Cardiac fibroblast (primary cell): ENCODE measurements around the gene TYK2.
"Not testable (repeated sequence)": the region's sequence is repeated elsewhere in the genome, so short reads cannot be mapped to it uniquely, and the experiment has no call there.

Experiments
- DNase-seq, 2 donors: peaks; one replicate each; pipeline versions ENCODE4 v3.0.0 to v3.0.0-alpha.2; 2010; ENCODE audit warnings: low read depth in 2 of 2
- H3K4me3 ChIP-seq, 2 donors: replicated peaks in 1 of 2; 1 replicate in 1 of 2; 2 replicates in 1 of 2; pipeline ENCODE4 v1.5.1; 2011; ENCODE audit warnings: low read depth in 2 of 2, low read length in 2 of 2, mild to moderate bottlenecking in 2 of 2, moderate library complexity in 1 of 2
- TF ChIP-seq, protein P1 (sequence below): IDR thresholded peaks from one replicate; pipeline ENCODE4 v1.5.1; 2011; ENCODE audit warnings: low read depth, mild to moderate bottlenecking, low read length, inconsistent platforms

TYK2 gene

DNA sequence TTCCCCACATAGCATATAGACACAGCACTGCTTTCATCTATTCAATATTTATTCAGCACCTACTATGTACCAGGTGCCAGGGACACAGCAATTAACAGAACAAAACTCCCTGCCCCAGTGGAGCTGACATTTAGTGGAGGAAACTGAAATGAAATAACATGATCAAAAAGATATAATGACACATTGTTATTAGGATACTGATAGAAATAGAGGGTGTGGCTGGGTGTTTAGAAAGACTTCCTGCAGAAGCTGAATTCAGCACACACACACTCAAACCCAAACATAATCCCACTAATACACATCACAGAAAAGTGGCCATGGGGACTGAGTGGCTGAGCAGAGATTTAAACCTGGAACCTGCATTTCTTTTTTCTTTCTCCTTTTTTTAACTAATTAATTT lies 26.7 kb upstream of the TYK2 start:
- DNase-seq: no peak
- H3K4me3 ChIP-seq: no peak overlapping the region
- TF ChIP-seq, protein P1, sequence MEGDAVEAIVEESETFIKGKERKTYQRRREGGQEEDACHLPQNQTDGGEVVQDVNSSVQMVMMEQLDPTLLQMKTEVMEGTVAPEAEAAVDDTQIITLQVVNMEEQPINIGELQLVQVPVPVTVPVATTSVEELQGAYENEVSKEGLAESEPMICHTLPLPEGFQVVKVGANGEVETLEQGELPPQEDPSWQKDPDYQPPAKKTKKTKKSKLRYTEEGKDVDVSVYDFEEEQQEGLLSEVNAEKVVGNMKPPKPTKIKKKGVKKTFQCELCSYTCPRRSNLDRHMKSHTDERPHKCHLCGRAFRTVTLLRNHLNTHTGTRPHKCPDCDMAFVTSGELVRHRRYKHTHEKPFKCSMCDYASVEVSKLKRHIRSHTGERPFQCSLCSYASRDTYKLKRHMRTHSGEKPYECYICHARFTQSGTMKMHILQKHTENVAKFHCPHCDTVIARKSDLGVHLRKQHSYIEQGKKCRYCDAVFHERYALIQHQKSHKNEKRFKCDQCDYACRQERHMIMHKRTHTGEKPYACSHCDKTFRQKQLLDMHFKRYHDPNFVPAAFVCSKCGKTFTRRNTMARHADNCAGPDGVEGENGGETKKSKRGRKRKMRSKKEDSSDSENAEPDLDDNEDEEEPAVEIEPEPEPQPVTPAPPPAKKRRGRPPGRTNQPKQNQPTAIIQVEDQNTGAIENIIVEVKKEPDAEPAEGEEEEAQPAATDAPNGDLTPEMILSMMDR: no peak

DNA sequence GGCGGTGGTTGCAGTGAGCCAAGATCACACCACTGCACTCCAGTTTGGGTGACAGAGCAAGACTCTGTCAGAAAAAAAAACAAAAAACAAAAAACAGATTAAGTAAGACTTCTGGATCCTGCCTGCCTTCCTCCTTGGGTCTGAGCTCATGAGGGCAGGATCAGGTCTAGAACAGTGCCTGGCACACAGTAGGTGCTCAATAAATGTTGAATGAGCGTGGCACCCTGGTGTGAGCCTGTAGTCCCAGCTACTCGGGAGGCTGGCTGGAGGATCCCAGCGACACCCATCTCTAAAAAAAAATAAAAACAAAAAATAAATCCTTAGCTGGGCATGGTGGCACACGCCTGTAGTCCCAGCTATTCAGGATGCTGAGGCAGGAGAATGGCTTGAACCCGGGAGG lies 25.8 kb upstream of the TYK2 start:
- H3K4me3 ChIP-seq: no peak overlapping the region
- TF ChIP-seq, protein P1: no peak
- DNase-seq: no peak

DNA sequence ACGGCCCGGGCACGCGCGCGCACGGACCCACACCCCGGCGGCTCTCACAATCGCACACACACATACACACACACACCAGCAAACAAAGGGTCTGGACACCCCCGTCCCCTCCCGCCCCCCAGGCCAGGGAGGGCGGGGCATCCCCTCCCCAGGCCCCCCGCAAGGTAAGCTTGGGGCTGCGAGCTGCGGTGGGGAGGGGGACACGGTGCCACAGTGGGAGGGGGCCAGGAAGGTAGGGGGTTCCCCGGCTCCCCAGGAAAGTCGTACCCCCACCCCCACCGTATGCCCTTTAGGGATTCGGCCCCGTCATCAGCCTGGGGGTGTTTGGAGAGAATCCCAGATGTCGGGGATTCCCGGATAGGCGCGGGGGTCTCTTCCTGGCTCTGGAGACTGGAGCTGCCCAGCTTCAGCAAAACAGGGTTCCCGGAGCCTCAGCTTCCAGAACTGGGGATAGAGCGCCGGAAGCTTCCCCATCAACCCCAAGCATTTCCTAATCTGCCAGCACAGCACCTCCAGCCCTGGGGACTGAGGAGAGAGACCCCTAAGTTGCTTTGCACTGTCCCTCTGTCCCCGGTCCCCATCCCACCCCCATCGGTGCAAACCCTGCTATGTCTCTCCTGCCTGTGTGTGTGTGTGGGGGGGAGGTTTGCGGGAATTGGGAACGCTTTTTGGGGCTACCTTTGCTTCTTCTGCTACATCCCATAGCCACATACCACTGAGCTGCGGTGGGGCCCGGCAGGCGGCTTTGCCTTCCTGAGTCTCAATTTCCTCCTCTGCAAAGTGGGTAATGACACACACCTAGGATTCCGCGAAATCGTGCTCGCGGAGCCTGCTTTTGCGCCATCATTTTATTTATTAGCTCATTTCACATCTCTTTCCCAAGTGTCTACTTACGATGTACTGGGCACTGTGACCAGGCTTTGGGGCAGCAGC lies 24.8 kb upstream of the TYK2 start:
- peak overlapping the region; percentile 99 to 100 for H3K4me3 ChIP-seq
- no peak for DNase-seq

DNA sequence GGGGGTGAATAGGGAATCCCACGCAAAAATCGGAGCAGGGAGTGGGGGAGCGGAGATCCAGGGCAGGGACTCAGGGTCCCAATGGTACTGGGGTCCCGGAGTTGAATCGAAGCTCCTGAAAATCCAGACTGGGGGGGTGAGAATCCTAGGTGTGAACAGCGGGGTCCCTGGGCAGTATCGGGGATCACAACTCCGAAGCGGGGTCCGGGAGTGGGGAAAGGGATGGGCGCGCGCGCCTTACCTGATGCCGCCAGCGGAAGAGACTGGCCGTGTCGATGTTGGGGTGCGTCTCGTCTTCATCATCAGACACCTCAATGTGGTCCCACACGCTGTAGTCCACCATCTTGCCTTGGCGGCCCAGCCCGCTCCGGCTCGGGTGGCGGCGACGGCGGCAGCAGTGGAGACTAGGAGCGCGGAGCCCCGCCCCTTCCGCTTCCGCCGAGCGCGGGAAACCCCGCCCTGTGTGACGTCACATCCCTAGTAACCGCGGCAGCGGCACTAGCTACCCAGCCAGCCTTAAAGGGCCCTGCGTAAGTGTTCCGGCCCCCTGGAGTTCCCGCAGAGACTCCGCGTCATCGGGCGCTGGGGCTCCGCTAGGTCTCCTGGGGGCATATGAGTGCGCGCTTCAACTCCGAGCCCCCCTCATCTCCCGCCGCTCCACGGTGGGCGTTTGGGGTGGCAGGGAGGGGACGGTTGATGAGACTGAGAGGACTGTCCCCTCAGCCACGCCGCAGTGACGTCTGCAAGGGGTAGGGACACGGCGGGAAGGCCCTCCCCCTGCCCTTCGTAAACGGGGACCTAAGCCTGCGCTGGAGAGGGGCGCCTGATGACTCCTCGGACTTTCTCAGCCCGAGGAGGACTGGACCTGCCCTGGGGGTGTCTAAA lies 23.0 kb upstream of the TYK2 start, which contains the start of gene CDC37:
CDC37 (minus strand) TSS at position 406 of the 885 bp plus-strand sequence; CDS start at position 343, 63 bp downstream.
- peak; percentile 98 for DNase-seq
- peak within 1 kb of the TSS; percentile 99 to 100 for H3K4me3 ChIP-seq
- TF ChIP-seq, protein P1: no peak

More for the DNA sequence above, 24.8 kb upstream of the TYK2 start:
- TF ChIP-seq, protein P1: no peak

DNA sequence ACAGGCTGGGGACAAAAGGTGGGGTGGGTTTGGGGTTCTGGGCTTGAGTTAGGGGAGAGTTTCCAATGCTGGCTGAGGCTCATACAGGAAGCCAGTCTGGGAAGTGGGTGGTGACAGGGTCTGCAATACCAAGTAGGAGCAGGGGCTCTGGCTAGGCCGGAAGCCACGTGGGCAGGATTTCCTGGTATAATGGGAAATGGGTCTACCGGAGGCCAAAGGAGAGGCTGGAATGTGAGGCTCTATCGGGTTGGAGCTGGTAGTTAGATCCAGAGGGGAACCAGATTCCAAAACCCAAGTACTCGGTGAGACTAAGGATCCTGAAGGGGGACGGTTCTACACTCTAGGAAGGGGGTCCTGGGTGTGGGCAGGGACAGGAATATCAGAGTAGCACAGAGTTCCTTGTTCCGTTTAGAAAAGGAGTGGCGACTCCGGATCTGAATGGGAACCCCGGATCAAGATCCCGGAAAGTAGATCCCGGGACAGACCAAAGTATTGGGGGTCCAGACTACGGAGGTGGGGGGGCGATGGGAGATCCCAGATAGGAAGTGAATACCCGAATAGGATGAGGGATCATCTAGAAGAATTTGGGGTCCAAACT lies 22.2 kb upstream of the TYK2 start:
- H3K4me3 ChIP-seq: peak overlapping the region; percentile 99 to 100
- peak; percentile 47 to 52 for DNase-seq
- TF ChIP-seq, protein P1: no peak

DNA sequence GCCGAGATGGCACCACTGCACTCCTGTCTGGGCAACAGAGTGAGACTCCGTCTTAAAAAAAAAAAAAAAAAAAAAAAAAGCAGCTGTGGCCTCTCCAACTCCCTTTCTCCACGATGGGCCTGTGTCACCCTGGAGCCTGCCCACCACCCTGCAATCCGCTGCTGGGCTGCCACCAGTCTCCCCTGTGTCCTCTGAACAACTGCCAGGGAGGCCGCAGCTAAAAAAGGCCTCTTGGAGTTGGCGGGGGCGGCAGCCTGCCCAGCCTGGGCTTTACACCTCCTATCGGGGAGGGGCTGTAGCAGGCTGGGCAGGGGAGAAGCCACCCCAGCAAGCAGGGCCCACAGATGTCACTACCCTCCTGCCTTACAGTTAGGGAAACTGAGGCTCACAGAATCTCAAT lies 19.5 kb upstream of the TYK2 start:
- TF ChIP-seq, protein P1: no peak
- no peak for DNase-seq

DNA sequence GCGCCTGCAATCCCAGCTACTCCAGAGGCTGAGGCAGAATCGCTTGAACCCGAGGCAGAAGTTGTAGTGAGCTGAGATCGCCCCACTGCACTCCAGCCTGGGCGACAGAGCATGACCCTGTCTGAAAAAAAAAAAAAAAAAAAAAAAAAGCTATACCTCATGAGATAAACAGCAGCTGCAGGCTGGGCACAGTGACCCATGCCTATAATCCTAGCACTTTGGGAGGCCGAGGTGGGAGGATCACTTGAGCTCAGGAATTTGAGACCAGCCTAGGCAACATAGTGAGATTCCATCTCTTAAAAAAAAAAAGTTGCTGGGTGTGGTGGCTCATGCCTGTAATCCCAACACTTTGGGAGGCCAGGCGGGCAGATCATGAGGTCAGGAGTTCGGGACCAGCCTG lies 19.0 kb upstream of the TYK2 start:
- DNase-seq, H3K4me3 ChIP-seq: not testable (repeated sequence)

More for the DNA sequence above, 19.5 kb upstream of the TYK2 start:
- no peak overlapping the region for H3K4me3 ChIP-seq
